Endothelial cell of umbilical vein (primary cell): ENCODE results near the gene ZNF804B.

Source experiments
- POLR2A ChIP-seq: IDR thresholded peaks from 2 replicates; pipeline ENCODE4 v1.6.1; 2012; ENCODE audit warnings: low read depth, mild to moderate bottlenecking, control low read depth, low read length
- TF ChIP-seq, protein P1 (sequence below), 2 donors: IDR thresholded peaks; 1 replicate in 1 of 2; 2 replicates in 1 of 2; pipeline ENCODE4 v1.5.1; 2011; ENCODE audit warnings: low read length in 2 of 2, mild to moderate bottlenecking in 2 of 2, moderate library complexity in 2 of 2, control low read depth in 1 of 2, inconsistent platforms in 1 of 2, low read depth in 1 of 2; ENCODE audit not compliant: insufficient read depth in 1 of 2; ENCODE audit errors: extremely low read depth in 1 of 2

GRCh38 chr7:88881136-88881535 lies 121.6 kb downstream of the ZNF804B start:
- TF ChIP-seq, protein P1, sequence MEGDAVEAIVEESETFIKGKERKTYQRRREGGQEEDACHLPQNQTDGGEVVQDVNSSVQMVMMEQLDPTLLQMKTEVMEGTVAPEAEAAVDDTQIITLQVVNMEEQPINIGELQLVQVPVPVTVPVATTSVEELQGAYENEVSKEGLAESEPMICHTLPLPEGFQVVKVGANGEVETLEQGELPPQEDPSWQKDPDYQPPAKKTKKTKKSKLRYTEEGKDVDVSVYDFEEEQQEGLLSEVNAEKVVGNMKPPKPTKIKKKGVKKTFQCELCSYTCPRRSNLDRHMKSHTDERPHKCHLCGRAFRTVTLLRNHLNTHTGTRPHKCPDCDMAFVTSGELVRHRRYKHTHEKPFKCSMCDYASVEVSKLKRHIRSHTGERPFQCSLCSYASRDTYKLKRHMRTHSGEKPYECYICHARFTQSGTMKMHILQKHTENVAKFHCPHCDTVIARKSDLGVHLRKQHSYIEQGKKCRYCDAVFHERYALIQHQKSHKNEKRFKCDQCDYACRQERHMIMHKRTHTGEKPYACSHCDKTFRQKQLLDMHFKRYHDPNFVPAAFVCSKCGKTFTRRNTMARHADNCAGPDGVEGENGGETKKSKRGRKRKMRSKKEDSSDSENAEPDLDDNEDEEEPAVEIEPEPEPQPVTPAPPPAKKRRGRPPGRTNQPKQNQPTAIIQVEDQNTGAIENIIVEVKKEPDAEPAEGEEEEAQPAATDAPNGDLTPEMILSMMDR (IDR thresholded peaks at IDR 0.05; ENCODE audit: extremely low read depth in 1 of 2, insufficient read depth in 1 of 2, low read depth in 1 of 2, low read length in 2 of 2) = no peak
- TF ChIP-seq POLR2A = no peak
